Measurements from ENCODE around the gene TNRC18.

DNA sequence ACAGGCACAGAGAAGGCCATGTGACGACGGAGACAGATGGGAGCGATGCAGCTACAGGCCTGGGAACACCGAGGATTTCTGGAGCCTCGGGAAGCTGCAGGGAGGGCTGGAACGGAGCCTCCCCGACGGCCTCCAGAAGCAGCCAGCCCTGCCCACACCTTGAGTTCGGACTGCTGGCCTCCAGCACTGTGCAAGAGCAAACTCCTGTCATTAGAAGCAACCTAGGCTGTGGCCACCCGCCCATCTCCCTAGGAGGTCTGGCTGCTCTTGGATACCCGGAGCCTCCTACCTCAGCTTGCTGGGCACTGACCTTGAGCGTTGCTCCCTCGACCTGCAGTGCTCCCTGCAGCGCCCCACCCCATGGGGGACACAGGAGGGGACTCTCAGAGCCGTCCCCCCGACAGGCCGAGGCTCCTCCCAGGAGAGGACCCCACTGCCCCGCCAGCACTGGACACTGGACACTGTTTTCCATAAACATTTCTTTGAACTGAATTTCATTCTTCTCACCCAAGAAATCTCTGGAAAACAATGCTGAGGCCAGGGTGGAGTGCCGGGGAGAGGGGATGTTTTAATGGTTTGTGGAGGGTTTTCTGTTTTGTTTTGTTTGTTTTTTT lies 22.5 kb upstream of the TNRC18 start:
- TF ChIP-seq EZH2 (IDR thresholded peaks at IDR 0.05; ENCODE audit: insufficient read depth, poor library complexity, severe bottlenecking) = no peak
- TF ChIP-seq EZH2phosphoT487 (IDR thresholded peaks at IDR 0.05; ENCODE audit: insufficient read depth, low read depth) = no peak

Measured in GM23248 (cell line).